ENCODE results near the gene FAM20C.

GRCh38 chr7:289209-289755 is 96.9 kb downstream of the FAM20C start:
- TF ChIP-seq CTCF (IDR thresholded peaks at IDR 0.05) (no peak), EP300 (IDR thresholded peaks at IDR 0.05) (no peak)
